HG03196 (cell line): Measurements from ENCODE around the gene FRMD3.
"Not testable (repeated sequence)": the region's sequence is repeated elsewhere in the genome, so short reads cannot be mapped to it uniquely, and the experiment has no call there.

Experiments used
- ATAC-seq: cut with Tn5 transposase; IDR thresholded peaks from one replicate; pipeline ENCODE4 v1.9.1; 2021; ENCODE audit not compliant: unreplicated experiment

Gene FRMD3

GRCh38 chr9:83401328-83401900 is 136.8 kb downstream of the FRMD3 start:
- ATAC-seq: no peak

DNA sequence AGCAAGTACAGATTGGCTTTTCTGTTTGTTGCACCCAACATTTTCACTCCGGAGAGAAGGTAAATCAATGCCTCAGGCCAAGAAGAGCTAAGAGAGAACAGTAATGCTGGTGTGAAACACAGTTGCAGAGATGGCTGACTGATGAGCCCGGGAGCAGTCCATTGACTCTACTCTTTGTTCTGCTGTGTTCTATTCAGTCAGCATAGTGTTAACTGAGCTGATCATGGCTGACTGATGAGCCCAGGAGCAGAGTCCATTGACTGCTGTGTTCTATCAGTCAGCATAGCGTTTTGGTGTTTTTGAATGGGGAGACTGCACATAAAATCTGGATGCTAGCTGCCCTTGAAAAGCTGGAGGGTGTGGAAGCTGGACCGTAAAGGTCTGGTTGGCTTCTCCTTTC is 141.4 kb downstream of the FRMD3 start:
- no peak for ATAC-seq

- no peak for ATAC-seq
Observed at GRCh38 chr9:83396342-83396741, 141.9 kb downstream of the FRMD3 start.

DNA sequence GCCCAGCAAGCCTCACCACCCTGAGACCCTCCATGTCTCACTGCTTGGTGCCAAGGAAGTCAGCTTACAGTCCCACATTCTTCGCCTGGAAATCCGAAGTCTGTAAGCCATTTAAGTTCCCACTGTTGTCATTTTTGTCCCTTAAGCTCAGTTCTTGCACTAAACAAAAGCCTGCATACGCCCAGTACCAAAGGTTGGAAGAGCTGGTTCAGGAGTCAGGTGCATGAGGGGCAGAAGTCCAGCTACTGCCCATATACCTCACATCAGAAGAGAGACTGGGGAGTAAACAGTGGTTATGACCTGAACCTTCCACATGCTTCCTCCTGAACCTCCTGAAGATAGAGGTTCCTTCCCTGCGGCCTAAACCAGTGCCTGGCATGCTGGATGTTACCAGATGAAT is 146.0 kb downstream of the FRMD3 start:
- no peak for ATAC-seq

- no peak for ATAC-seq
Observed at GRCh38 chr9:83388346-83388745, 149.9 kb downstream of the FRMD3 start.

DNA sequence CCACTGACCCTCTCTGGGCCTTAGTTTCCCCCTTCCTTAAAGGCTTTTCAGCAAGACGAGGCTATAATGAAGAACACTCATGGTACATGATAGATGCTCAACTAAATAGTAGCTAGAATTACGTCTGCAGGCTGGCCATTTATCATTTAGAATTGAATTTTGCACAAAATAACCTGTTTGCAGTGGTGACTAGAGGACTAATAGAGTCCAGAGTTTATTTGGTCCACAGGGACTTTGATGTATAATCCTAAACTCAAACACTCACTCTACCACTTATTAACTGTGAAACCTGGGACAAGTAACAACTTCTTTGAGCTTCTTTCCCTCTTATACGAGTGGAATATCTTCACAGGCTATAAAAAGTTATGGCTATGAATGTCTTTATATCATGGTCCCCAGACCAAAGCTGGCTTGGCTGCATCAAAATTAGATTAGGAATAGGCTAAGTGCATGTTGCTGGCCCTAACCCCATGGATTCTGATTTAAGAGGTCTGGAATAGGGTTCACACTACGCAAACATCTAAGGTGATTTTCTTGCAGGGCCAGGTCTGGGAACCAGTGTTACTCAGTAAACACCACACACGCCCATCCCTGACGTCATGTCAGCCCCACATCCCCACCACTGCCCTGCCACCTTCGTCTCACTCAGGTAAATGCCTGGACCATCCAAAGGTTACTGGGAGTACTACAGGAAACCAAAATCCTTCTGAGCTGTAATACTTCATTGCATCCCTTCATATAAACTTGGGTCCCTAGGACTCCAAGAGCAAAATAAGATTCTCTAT is 150.6 kb downstream of the FRMD3 start:
- ATAC-seq: no peak

DNA sequence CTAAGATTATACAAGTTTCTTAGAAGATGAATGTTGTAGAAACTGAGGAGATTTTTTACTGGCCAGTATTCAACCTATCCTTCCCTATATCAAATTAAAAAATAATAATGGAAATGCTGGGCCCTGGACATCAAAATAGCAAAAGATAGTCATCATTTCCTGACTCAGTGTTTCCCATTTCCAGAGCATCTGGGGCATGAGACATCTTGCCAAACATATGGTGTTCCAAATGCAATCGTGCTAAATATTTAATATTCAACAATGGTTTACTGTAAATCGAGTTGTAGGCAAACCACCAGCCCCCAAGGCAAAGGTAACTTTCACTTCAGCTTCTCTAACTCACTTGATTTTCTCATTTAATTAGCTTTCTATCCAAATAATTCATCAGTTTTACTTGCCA is 152.9 kb downstream of the FRMD3 start:
- ATAC-seq: no peak

DNA sequence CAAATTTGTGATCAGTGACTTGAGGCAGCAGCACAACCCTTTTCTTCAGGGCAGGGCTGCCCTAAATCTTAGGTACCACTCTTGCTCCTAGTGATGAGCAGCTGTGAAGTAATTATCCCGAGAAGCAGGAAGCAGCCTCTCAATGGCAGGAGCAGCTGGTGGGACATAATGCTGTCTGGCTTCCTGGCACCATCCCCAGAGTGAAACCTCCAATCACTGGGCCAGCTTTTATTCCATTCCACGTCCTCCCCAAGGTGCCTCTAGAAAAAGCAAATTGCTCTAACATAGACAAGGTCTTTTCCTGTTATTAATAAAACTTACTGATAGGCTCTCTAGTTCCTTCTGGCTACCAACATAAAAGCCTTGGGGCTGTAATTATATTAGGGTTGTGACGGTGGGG is 154.0 kb downstream of the FRMD3 start:
- no peak for ATAC-seq

- ATAC-seq: no peak
Observed at GRCh38 chr9:83383034-83383433, 155.2 kb downstream of the FRMD3 start.

GRCh38 chr9:83382421-83382820 is 155.8 kb downstream of the FRMD3 start:
- ATAC-seq: no peak

GRCh38 chr9:83379045-83379444 is 159.2 kb downstream of the FRMD3 start:
- ATAC-seq: no peak

DNA sequence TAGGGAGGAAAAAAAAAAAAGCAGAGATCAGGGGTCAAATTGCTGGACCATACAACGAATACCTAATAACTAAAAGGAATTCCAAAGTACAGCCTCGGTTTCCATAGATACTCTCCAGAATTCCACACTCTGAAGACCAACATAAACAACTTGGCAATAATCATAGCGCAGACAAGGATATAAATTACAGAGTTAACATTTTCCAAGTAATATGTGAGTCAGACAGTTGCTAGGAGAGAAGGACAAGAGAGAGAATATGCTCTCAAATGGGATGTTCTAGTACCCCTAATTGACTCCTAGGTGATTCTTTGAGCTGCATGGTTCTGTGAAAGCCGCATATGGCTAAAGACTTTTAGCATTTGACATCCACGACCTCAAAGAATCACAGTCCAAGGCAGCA is 165.2 kb downstream of the FRMD3 start:
- no peak for ATAC-seq

GRCh38 chr9:83367326-83367725 is 170.9 kb downstream of the FRMD3 start:
- ATAC-seq: no peak

GRCh38 chr9:83362341-83362995 is 175.7 kb downstream of the FRMD3 start:
- ATAC-seq: no peak

DNA sequence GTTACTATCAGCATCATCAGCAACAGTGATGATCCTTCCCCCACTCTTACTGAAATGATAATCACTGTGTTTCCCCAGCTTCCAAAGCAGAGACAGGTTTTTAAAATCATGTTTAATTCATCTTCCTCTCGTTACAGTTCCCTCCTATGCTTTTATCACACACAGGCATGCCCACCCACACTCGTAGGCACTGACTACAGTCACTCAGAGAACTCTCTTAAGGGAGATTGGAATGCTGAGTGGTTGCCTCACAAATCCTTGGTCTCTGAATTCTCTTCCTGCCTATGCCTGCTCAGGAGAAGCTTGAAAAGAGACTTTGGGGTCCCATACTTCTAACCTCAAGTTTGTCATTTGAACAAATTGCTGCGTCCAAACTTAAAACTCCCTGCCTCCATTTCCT is 179.2 kb downstream of the FRMD3 start:
- ATAC-seq: no peak

DNA sequence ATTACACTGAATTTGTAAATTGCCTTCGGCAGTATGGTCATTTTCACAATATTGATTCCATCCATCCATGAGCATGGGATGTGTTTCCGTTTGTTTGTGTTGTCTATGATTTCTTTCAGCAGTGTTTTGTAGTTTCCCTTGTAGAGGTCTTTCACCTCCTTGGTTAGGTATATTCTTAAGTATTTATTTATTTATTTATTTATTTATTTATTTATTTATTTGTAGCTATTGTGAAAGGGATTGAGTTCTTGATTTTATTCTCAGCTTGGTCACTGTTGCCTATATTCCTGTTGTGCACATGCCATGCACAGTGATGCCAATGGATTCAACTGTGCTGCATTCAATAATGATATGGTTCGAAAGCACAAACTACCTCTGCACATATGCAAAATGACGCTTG is 179.7 kb downstream of the FRMD3 start:
- ATAC-seq: not testable (repeated sequence)

DNA sequence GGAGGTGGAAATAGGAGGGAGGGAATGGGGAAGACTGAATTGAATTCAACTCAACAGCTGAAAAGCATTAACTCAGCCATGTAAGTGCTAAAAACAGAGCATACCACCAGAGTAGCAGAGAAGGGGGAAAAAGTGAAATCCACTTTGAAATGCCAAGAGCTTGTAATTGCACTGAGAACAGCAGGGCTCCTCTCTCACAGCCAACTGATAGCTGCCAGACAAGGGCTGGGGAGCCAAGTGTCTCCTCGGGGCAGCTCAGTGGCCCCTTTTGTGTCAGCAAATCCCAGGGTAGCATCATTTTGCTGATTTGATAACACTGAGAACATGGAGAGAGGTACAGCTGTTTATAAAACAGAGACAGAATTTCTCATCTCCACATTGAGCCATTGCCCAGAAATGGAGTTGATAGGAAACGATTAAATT is 182.5 kb downstream of the FRMD3 start:
- no peak for ATAC-seq

DNA sequence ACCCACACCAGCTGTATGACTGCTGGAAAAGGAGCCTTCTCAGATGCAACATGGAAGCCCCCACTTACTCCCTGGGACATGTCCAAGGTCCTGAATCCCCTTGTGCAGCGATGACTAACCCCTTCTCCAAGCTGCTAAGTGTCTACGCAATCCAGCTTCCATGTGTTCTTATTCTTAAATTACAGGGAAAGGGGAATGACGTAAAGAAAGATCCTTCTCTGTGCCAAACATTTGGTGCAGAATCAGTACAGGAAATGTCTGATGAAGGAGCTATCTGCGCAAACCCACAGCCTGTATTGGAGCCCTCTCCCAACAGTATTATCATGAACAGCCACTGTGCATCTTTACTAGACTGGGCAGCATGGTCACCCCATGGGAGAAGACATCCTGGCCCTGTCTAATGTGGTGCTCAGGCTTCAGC is 183.2 kb downstream of the FRMD3 start:
- ATAC-seq: no peak

DNA sequence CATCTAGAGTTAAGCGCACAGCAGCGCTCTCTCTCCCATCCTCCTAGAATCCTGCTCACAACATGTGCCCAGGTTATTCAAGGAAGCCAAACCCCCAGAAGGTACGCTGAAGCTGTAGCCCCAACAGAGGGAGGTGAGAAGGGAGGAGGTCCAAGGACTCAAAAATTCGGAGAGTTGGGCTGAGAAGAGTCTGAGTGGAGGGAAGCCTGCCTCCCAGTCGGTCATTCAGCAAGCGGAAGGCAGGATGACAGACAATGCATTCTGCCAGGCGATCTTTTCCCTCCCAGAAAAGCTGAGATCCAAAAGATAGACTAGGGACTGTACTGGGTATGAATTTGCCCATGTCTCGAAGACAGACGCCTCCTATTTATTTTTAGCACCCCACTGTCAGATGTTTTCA is 189.2 kb downstream of the FRMD3 start:
- no peak for ATAC-seq

GRCh38 chr9:83346655-83347420 is 191.4 kb downstream of the FRMD3 start:
- ATAC-seq: no peak

DNA sequence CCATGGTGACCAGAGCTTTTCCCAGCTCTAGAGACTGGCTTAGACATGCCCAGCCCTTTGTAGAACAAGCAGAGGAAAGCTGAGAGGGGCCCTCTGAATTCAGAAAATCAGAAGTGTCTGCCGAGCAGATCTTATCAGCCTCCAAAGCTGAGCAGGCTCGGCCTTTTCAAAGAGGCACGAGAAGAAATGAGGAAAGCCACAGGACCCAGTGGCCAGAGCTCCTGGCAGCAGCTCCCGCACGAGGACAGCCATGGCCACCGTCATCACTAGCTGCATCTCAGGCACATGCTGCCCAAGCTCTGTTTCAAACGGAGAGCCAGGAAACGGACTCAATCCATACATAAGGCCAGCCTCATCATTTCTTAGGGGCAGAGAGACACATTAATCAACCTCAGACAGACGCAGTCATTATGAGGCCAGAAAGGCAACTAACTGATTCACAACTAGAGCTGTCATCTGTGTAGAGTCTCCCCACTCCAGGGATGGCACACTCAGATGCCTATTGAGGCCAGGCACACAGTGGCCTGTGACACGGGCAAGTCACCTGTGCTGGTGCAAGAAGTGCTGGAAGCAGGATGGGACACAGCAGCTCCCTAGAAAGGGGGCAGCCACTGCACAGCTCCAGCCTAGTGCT is 194.7 kb downstream of the FRMD3 start:
- ATAC-seq: no peak
